ENCODE data around the gene GNAO1.

GNAO1 gene

GRCh38 chr16:56192635-56192945, 1.3 kb downstream of the GNAO1 start:
- TF ChIP-seq GATA2 (IDR thresholded peaks at IDR 0.05; ENCODE audit: low read depth, low read length) = no peak

DNA sequence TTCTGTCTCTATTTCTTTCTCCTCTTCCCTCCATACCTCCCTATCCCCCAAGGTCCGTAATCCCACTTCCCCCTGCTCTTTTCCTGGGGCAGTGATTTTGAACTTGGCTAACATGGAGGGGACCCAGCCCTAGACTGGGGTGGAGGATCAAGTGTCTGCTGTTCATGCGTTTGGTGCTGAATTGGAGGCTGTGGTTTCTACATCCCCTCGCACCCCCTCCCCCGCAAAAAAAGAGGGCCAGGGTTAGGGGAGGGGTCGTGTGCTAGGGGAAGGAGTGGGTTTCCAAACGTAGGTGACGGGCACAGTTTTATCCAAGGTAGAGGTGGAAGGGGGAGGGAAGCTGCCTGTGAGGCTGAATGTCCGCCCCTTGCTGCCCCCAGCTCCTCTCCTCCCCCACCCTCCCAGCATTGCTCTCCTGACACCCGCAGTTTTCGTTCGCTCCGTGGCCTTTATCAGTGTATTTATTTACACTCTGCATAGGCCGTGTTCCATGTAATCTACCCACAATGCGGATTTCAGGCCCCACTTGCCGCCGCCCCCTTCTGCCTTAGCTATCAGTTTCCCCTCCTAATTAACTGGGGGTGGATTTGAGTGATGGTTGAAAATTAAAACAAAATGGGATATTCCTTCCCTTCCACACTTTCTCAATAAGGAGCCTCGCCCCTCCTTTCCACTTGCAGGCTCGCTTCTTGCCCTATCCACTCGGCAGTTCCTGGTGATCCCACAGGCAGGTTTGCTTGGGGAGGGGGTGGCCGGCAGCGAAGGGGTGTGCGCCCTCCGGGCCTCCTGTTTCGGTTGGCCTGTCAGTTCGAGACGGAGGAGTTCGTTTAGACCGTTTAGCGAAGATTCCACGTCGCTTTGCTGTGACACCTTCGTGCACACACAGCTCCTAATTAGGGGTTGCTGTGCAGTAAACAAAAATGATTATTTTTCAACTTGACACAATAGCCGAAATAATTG, 2.0 kb downstream of the GNAO1 start:
- TF ChIP-seq GATA3 (IDR thresholded peaks at IDR 0.05; ENCODE audit: low read depth, low read length) (no peak), GATA2 (IDR thresholded peaks at IDR 0.05; ENCODE audit: low read depth, low read length) (no peak)

DNA sequence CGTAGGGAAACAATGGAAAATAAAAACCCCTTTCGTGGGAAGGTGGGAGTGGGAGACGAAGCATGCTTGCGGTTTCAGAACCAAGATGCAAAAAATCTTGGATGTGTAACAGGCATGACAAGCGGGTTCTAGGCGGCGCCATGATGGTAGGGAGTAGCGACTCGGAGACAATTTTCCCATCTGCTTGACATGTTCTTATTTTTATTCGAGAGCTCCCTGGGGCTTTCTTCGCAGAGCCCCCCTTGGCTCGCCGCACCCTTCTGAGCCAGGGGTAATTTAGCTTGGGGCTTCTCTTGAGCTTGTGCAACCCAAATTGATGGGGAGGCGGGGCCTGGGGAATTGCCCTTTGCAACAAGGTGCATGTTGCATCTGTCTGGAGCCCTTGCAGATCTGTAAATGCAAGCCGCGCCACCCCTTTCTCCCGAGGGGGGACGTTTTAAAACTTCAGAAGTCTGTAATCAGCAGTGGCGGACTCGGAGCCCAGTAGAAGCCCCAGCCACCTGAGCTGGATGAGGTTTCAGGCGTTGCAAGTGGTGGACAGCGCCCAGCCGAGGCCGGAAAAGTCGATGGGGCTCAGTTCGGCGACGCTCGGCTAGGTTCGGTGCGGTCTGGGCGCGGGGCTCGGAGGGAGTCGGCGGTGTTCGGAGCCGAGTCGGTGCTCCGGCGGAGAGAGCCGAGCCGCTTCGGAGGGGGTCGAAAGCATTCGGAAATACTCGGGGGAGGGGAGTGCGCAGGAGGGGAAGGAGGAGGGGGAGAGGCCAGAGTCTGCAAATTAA, 2.9 kb downstream of the GNAO1 start:
- TF ChIP-seq GATA2 (IDR thresholded peaks at IDR 0.05; ENCODE audit: low read depth, low read length) (no peak), GATA3 (IDR thresholded peaks at IDR 0.05; ENCODE audit: low read depth, low read length) (no peak)

DNA sequence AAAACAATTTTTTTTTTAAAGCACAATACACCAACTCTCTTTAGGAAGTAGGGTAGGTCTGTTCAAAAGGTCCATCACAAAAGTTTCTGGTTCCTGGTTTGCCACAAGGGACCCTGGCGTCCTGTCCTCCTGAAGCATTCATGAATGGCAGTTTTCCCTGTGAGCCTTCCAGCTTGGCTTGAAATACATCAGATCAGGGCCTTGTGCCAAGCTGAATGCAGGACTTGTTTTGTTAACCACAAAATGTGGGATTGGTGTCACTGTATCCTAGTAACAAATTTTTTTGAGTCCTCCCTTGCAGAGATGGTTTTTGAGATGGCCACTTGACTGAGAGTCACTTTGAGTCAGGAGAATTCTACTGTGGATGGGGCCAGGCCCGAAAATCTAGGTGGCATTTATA, 3.9 kb downstream of the GNAO1 start:
- no peak for TF ChIP-seq GATA2 (IDR thresholded peaks at IDR 0.05; ENCODE audit: low read depth, low read length)
- no peak for TF ChIP-seq GATA3 (IDR thresholded peaks at IDR 0.05; ENCODE audit: low read depth, low read length)

- TF ChIP-seq GATA3 (IDR thresholded peaks at IDR 0.05; ENCODE audit: low read depth, low read length) (no peak), GATA2 (IDR thresholded peaks at IDR 0.05; ENCODE audit: low read depth, low read length) (no peak)
These were observed 5.1 kb downstream of the GNAO1 start for GRCh38 chr16:56196381-56196780.

DNA sequence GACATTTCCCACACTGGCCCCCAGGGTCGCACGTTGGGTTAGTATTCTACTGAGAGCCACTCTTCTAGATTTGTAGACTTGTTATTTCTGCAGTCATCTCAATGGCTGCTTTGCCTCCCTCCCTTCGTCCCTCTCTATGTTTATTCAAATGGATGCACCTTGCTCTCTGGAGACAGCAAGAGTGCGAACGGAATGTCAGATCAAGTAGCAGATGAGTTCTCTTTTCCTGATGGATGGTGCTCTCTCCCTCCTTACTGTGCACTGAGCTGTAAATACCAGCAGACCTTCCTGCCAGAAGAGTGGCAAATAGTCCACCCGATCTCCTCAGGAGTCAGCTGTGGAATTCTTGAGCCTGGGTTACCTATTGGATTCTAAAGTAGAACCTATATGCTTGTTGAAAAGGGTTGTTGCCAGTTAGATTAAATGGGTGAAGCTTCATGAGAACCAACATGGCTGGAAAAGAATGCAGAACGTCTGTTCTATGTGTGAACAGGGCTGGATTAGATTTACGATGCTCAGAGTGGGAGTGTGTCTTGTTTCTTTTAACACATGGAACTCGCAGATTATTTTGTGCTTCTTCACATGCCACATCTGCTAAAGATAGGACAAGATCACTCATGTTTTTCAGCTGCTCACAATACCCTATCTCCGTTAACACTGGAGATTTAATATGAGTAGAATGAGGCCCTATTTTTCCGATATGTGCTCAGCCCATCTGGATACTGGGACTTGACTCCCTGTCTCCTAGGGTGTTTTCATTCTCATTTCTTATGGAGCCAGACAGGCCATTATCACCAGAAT, 6.1 kb downstream of the GNAO1 start:
- no peak for TF ChIP-seq GATA2 (IDR thresholded peaks at IDR 0.05; ENCODE audit: low read depth, low read length)
- TF ChIP-seq GATA3 (IDR thresholded peaks at IDR 0.05; ENCODE audit: low read depth, low read length) = no peak

GRCh38 chr16:56198006-56198754, 6.9 kb downstream of the GNAO1 start:
- TF ChIP-seq GATA3 (IDR thresholded peaks at IDR 0.05; ENCODE audit: low read depth, low read length) (no peak), GATA2 (IDR thresholded peaks at IDR 0.05; ENCODE audit: low read depth, low read length) (0 out of 2 replicates have a peak, but pooled peaks have one; percentile 21)

DNA sequence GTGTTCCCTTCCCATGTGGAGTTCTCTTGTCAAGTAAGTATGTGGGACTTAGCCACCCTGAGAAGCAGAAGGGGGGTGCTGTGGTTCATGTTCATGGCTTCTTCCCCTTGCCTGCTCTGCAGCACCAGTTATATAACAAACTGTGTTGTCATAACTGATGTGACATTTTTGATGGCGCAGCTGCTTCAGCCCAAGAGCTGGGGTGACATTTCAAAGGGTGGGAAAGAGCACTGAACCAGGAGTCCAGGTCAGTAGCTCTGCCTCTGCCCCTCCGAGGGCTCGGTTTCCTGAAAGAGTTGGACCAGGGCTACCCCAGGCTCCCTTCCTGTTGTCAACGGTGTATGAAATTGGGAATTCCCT, 7.4 kb downstream of the GNAO1 start:
- TF ChIP-seq GATA3 (IDR thresholded peaks at IDR 0.05; ENCODE audit: low read depth, low read length) = no peak
- no peak for TF ChIP-seq GATA2 (IDR thresholded peaks at IDR 0.05; ENCODE audit: low read depth, low read length)

DNA sequence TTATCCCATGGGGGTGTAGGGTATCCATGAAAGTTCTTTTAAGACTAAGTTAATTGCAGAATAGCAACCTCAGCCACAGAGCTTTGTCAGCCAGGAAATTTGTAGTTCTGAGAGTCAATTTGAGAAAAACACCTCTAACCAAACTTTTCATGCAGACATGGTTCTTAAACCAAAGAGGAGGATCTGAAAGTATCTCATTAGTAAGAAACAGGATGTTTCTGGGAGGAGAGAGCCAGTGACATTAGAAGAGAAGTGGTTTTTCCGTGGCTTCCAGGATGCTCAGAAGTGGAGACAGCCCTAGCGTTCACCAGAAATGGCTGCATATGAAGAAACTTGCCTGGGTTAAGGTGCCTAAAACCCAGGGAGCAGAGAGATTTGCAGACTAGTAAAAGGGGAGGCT, 7.9 kb downstream of the GNAO1 start:
- TF ChIP-seq GATA3 (IDR thresholded peaks at IDR 0.05; ENCODE audit: low read depth, low read length) (no peak), GATA2 (IDR thresholded peaks at IDR 0.05; ENCODE audit: low read depth, low read length) (no peak)

DNA sequence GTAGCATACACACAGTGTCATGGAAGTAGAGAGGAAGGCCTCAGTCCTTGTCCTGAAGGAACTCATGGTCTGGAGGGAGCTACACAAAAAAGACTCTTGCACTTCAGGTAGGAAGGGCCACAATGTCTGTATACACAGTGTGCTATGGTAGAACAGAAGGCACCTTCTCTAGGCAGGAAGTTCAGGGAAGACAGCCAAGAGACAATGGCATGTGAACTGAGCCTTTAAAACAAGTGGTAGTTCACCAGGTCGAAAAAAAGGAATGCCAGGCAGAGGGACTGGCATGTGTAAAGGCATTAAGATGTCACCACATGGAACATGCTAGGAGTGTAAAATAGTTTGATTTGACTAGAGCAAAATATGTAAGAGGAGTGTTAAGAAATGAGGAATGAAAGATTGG, 9.7 kb downstream of the GNAO1 start:
- TF ChIP-seq GATA3 (IDR thresholded peaks at IDR 0.05; ENCODE audit: low read depth, low read length) (no peak), GATA2 (IDR thresholded peaks at IDR 0.05; ENCODE audit: low read depth, low read length) (no peak)

DNA sequence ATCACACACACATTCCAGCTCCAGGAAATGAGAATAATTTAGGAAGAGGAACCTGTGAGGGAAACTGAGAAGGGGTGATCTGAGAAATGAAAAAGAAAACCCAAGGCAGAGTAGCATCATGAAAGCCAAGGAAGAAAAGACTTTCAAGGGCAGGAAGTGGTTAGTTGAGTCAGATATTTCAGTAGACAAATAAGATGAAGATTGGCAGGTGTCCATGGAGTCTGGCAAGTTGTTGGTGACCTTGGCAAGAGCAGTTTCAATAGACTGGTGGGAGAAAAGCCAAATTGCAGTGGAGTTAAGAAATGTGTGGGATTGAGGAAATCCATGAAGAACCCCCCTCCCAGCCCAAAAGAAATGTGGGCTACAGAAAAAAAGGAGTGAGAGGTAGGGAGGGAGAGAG, 10.7 kb downstream of the GNAO1 start:
- TF ChIP-seq GATA2 (IDR thresholded peaks at IDR 0.05; ENCODE audit: low read depth, low read length) (no peak), GATA3 (IDR thresholded peaks at IDR 0.05; ENCODE audit: low read depth, low read length) (no peak)

DNA sequence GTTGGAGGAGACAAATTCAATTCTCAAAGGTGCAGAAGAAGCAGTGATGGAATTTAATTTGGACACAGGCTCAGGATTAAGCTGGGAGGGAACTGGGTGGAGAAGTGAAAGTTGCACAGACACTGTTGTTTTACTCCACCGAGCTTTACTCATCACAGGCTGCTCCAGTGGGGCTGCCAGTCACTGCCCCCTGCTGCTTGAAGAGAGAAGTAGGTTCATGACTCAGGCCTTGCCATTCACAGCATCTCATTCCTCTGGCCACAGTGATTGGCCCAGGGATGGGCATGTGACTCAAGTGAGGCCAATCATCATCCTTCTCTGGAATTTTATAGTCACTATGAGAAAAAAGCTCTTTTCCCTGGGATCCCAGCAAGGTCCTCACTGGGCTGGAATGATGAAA, 11.8 kb downstream of the GNAO1 start:
- TF ChIP-seq GATA3 (IDR thresholded peaks at IDR 0.05; ENCODE audit: low read depth, low read length) = no peak
- no peak for TF ChIP-seq GATA2 (IDR thresholded peaks at IDR 0.05; ENCODE audit: low read depth, low read length)

- TF ChIP-seq GATA3 (IDR thresholded peaks at IDR 0.05; ENCODE audit: low read depth, low read length) (no peak), GATA2 (IDR thresholded peaks at IDR 0.05; ENCODE audit: low read depth, low read length) (no peak)
These were observed 13.5 kb downstream of the GNAO1 start for GRCh38 chr16:56204816-56205215.

DNA sequence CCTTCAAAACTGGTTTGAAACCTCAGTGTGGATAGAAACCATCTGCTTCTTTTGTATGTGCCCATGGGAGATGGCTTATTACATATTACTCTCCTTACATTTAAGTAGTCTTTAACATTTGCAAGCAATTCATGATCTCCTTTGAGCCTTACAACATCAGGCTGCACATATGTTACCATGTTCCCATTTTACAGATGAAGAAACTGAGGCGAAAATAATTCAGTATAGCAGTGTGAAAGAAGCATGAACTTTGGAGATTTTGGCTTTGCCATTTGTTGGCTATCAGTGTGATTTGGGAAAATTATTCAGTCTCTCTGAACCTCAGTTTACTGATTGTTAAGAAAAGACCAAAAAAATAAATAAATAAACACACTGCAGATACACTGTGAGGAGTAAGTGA, 15.7 kb downstream of the GNAO1 start:
- no peak for TF ChIP-seq GATA2 (IDR thresholded peaks at IDR 0.05; ENCODE audit: low read depth, low read length)
